Middle frontal gyrus (tissue), 1 donor: Measurements from ENCODE around the gene HOXD12.

ENCODE experiments used
- DNase-seq: peaks from one replicate; pipeline ENCODE4 v3.0.0-alpha.2; 2015; ENCODE audit warnings: low spot score; ENCODE audit errors: extremely low spot score

HOXD12 gene

DNA sequence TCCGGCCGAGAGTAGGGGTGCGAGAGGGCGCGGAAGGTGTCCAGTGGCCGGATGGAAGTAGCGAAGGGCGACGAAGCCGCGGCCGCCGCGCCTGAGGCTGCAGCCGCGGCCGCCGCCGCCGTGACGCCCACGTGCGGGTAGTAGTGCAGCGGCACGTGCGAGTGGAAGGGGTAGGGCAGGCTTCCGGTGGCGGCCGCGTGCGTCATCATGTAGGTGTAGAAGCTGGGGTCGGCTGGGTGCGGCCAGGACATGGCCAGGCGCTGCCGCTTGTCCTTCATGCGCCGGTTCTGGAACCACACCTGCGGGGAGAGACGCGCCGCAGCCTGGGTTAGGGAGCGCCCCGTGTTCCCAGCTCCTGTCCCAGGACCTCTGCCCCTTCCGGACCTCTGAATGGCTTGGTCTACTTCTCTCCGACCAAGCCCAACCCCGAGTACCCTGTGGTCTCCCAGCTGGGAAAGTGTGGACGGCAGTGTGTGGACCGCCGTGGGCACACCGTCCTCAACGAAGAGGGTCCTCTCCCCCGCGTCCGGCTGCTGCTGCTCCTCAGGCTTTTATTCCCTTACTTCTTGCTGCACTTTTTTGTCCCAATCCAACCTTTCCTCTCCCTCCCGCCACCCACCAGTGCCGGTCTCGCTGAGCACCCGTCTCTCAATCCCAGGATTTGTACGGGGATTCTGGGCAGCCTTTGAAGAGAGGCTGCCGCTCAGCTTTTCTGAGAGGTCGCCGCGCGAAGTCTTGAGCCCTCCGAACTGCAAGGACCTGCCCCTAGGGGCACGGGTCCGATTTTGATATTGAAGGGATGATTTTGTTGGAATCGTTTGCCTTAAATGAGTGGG lies 18.8 kb upstream of the HOXD12 start:
- DNase-seq: no peak

GRCh38 chr2:176081376-176081836 lies 18.2 kb upstream of the HOXD12 start:
- no peak for DNase-seq

DNA sequence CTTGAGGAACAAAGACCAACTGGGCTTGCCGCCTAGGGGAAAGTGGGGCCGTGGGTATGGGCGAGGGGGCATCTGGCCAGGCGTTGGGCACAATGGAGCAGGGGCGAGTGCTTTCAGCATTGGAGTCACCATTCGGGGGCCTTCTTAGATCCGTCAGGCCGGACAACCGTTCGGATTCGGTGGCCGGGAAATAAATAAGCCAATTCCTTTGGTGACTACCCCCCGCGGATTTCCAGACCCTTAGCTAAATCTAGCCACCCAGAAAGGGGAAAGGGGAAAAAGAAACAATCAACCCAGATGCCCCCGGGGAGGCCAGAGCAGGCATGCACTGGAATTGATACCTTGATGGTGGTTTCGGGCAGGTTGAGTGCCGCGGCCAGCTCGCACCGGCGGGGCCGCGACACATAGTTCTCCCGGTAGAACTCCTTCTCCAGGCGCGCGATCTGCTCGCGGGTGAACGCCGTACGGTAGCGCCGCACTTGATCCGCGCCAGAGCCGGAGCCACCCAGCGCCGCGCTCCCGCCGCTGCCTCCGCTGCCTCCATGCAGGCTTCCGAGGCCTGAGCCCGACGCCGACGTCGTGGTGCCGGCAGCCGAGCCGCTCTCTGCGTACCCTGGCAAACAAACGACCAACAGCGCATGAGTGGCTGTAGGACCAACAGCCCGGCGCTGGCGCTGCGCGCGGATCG lies 17.6 kb upstream of the HOXD12 start:
- DNase-seq: no peak

DNA sequence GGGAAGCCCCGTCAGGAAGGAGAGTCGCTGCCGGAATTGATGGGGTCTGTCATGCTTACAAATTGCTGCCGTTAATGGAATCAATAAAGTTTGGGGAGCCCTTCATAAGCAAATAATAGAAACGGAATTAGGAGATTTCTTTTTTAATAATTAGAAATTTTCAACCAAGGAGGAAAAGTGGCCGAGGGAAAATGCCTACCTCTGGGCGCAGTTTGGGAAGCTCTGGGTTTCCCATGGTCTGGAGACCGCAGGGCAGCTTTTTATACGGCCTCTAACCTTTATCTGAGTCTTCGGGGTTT lies 17.1 kb upstream of the HOXD12 start:
- no peak for DNase-seq

DNA sequence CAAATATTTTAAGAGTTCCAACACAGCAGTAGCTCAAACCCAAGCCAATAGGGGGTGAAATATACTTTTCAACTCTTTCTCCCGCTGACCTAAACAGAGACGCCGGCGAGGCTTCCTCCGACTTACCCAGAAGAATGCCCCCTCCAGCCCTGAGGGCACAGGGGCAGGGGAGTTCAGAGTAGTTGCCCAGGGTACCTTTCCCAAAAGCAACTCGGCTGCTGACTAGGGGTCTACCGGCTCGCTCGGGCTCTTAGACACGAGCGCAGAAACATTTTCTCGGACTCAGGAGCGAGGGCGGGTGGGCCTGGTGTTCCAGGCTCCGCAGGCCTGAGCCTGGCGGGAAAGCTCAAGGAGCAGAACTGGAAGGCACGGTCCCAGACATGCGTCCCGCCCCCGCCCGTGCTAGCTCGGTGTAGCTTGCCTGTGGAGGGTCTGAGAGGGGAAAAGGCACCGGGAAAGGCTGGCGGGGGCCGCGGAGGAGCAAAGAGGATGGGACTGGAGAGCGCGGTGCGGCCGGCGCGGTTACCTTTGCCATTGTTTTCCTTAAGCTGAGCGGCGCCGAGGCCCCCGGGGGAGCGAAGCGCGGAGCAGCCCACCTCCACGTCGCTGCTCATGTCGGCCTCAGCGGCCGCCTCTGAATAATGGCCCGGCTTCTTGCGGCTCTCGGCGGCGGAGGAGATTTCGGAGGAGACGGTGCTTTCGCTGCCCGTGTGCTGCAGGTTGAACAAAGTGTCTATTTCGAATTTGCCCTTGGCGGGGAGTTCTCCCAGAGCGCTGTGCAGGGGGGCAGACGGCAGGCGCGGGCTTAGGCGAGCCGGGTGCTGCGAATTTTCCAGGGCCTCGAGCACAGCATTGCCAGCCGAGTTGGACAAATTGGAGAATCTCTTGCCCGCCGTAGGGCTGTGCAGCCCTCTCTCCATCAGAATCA lies 16.5 kb upstream of the HOXD12 start:
- DNase-seq: no peak

GRCh38 chr2:176083796-176084261 lies 15.8 kb upstream of the HOXD12 start, which contains the start of gene EVX2:
EVX2 (minus strand) TSS chr2:176083962; CDS start chr2:176083776, 186 bp downstream.
- DNase-seq: no peak

DNA sequence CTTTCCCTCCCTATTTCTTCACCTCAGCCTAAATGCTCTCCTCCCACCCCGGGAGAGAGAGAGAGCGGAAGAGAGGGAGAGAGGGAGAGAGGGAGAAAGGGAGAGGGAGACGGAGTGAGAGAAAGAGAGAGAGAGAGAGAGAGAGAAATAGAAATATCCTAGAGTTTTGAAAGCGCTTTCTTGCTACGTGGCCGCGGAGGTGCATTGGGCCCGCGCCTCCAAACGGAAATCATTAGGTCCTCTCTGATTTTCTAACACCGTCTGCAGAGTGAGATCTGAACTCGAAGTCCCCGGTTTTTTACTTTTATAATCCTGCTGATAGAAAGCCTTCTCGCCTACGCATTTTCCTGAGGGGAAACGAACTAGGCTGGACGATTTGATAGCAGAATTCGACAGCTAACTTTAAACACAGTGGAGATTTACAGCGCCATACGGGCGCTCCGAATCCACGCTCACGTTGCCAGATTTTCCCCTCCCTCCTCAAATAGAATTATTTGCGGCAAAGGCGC lies 14.9 kb upstream of the HOXD12 start:
- no peak for DNase-seq

- DNase-seq: no peak
Observed at GRCh38 chr2:176085120-176085788, 14.3 kb upstream of the HOXD12 start.

DNA sequence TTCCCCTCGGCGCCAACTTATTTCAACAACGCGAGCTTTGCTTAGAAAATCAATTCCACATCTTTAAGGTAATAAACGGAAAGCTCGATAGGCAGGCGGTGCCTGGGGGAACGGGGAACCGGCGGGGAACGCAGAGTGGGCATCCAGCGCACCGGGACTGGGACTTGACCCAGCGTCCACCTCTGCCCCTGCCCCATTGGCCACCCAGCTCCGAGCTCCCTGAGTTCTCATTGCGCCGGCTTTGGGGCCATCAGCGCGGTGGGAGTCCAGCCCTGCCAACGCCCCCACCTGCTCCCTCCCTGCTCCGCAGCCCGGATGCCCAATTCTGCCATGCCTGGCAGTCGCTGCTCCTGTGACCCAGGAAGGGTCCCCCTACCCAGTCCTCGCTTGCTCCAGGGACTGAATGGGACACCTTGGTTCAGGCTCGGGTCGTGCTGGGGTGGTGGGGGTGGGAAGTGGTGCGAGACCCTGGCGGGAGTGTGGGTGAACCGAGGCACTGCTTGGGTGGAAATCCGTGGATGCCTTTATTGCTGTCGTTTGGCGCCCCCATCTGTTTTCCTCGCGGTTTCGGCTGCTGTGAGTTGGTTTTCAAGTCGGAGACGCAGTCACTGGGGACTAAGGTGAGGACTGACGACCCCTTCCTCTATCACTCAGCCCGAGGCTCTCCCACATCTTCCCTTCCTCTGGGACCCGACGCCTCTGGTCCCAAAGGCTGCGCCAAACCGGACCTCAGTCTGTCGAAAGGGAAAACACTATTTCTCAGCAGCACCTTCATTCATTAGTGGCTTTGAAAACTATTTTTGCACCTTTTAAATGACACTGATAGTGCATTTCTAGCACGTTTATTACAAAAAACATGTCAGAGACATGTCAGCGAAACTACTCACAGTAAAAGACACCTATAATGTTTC lies 13.5 kb upstream of the HOXD12 start:
- no peak for DNase-seq

GRCh38 chr2:176087330-176088047 lies 12.1 kb upstream of the HOXD12 start:
- DNase-seq: no peak

- DNase-seq: no peak
Observed at GRCh38 chr2:176088048-176088936, 11.3 kb upstream of the HOXD12 start.

- no peak for DNase-seq
Observed at GRCh38 chr2:176088937-176089842, 10.4 kb upstream of the HOXD12 start.

- DNase-seq: no peak
Observed at GRCh38 chr2:176089843-176090395, 9.7 kb upstream of the HOXD12 start.

GRCh38 chr2:176090862-176091261 lies 8.7 kb upstream of the HOXD12 start:
- no peak for DNase-seq

- no peak for DNase-seq
Observed at GRCh38 chr2:176091329-176092258, 8.0 kb upstream of the HOXD12 start.
